ENCODE results near the gene LHX3. TPM values are rescaled to one million over a fixed set of nuclear protein-coding genes. Genes with fewer than 3 reads are reported as not detected.

LHX3 gene
- total RNA-seq, 1 donor from 2014 or later, result not detected

GRCh38 chr9:136187683-136188586 is 17.0 kb downstream of the LHX3 start:
- Histone ChIP-seq H3K36me3 (ENCODE audit: control insufficient read depth, insufficient read depth, low read length) (no peaks in the 10 kb centered on the region), H3K27me3 (ENCODE audit: control insufficient read depth, insufficient read depth, low read length) (peaks cover 58% of the 10 kb centered on the region), H3K4me3 (ENCODE audit: low read depth, low read length) (no peak overlapping the region)
- DNase-seq (ENCODE audit: low read depth), result no peak
- TF ChIP-seq, protein P1, sequence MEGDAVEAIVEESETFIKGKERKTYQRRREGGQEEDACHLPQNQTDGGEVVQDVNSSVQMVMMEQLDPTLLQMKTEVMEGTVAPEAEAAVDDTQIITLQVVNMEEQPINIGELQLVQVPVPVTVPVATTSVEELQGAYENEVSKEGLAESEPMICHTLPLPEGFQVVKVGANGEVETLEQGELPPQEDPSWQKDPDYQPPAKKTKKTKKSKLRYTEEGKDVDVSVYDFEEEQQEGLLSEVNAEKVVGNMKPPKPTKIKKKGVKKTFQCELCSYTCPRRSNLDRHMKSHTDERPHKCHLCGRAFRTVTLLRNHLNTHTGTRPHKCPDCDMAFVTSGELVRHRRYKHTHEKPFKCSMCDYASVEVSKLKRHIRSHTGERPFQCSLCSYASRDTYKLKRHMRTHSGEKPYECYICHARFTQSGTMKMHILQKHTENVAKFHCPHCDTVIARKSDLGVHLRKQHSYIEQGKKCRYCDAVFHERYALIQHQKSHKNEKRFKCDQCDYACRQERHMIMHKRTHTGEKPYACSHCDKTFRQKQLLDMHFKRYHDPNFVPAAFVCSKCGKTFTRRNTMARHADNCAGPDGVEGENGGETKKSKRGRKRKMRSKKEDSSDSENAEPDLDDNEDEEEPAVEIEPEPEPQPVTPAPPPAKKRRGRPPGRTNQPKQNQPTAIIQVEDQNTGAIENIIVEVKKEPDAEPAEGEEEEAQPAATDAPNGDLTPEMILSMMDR (IDR thresholded peaks at IDR 0.05; ENCODE audit: insufficient read depth, low read length, poor library complexity, severe bottlenecking), result no peak

DNA sequence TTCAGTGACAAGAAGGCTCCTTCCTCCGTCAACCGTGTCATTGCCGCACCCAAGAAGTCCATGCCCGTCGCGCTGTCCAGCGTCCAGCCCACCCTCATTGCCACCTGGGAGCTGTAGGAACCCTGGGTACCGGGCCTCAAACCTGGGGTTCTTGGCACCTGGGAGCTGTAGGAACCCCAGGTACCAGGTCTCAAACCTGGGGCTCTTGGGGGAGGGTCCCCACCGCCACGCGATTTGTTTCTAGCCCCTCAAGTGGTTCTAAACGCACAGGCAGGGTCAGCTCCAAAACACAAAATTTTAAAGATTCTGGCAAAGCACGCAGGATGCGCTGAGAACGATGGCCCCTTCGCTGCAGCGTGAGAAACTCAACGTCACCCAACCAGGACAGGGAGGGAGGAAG is 17.7 kb downstream of the LHX3 start:
- TF ChIP-seq, protein P1 (IDR thresholded peaks at IDR 0.05; ENCODE audit: insufficient read depth, low read length, poor library complexity, severe bottlenecking), result no peak
- DNase-seq (ENCODE audit: low read depth), result no peak
- H3K27me3 ChIP-seq (ENCODE audit: control insufficient read depth, insufficient read depth, low read length), result peaks cover 51% of the 10 kb centered on the region
- no peaks in the 10 kb centered on the region for H3K36me3 ChIP-seq (ENCODE audit: control insufficient read depth, insufficient read depth, low read length)
- H3K4me3 ChIP-seq (ENCODE audit: low read depth, low read length), result no peak overlapping the region

- no peak overlapping the region for H3K4me3 ChIP-seq (ENCODE audit: low read depth, low read length)
- H3K27me3 ChIP-seq (ENCODE audit: control insufficient read depth, insufficient read depth, low read length), result peaks cover 46% of the 10 kb centered on the region
- no peaks in the 10 kb centered on the region for H3K36me3 ChIP-seq (ENCODE audit: control insufficient read depth, insufficient read depth, low read length)
- no peak for DNase-seq (ENCODE audit: low read depth)
- TF ChIP-seq, protein P1 (IDR thresholded peaks at IDR 0.05; ENCODE audit: insufficient read depth, low read length, poor library complexity, severe bottlenecking), result no peak
Measured at GRCh38 chr9:136186386-136186785, 18.5 kb downstream of the LHX3 start.

DNA sequence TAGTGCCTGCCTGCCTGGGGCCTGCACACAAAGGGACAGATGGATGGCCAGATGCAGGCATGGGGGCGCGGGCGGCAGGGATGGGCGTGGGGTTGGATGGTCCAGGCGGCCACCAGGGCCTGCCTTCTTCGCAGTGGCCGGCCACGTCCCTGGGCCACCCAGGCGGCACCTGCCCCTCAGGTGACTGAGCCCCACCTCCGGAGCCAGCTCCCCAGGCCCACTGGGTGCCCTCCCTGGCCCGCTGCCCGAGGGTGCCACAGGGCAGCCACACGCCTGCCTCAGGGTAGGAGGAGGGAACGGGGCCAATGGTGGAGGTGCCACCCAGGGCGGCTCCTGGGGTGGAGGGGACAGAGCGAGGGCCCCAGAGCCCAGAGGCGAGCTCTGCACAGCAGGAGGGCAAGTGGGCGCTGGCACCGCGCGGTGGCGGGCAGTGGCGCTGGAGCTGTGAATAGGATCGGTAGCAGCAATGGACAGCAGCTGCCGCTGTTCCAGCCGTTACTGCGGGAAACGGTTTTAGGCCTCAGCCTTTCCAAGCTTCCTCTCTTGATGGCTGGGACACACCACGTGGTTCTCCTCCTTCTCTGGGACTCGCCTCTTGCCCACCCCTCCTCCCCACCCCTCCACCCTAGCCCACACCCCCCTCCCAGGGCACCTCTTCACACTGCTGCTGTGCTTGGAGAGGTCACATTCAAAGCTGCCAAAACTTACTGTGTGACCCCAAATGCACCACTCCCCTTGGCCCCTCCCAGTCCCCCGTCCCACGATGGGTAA is 19.1 kb downstream of the LHX3 start:
- H3K4me3 ChIP-seq (ENCODE audit: low read depth, low read length), result no peak overlapping the region
- DNase-seq (ENCODE audit: low read depth), result no peak
- H3K36me3 ChIP-seq (ENCODE audit: control insufficient read depth, insufficient read depth, low read length), result no peaks in the 10 kb centered on the region
- TF ChIP-seq, protein P1 (IDR thresholded peaks at IDR 0.05; ENCODE audit: insufficient read depth, low read length, poor library complexity, severe bottlenecking), result no peak
- H3K27me3 ChIP-seq (ENCODE audit: control insufficient read depth, insufficient read depth, low read length), result peaks cover 40% of the 10 kb centered on the region

DNA sequence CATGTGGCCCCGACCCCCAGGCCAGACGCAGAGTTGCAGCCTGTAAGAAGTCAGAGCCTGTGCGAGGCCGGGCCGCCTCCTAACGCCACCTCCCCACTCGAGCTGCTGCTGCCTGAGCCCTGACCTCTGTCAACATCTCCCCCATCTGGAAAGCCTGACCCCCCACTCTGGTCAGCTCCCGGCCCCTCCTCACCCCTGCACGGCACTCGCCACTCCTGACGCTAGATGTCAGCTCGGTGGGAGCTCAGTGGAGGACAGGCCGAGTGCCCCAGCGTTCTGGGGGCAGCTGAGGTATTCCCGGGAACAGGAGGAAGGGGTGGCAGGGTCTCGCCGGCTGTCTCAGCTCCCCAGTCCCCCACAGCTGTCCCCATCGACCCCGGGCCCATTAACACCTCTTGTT is 19.9 kb downstream of the LHX3 start:
- TF ChIP-seq, protein P1 (IDR thresholded peaks at IDR 0.05; ENCODE audit: insufficient read depth, low read length, poor library complexity, severe bottlenecking), result no peak
- Histone ChIP-seq H3K36me3 (ENCODE audit: control insufficient read depth, insufficient read depth, low read length) (no peaks in the 10 kb centered on the region), H3K27me3 (ENCODE audit: control insufficient read depth, insufficient read depth, low read length) (peaks cover 35% of the 10 kb centered on the region), H3K4me3 (ENCODE audit: low read depth, low read length) (no peak overlapping the region)
- DNase-seq (ENCODE audit: low read depth), result no peak
